LHCN-M2 (cell line): ENCODE results near the gene TMEM161A. TPM values are rescaled to one million over a fixed set of nuclear protein-coding genes. Genes with fewer than 3 reads are reported as not detected.
A peak's percentile ranks its signal among the peaks of the same experiment; 100 is the strongest.
"Not testable (repeated sequence)": the region's sequence is repeated elsewhere in the genome, so short reads cannot be mapped to it uniquely, and the experiment has no call there.

Source experiments
- DNase-seq: peaks from one replicate; pipeline ENCODE4 v3.0.0-alpha.2; 2012; ENCODE audit warnings: low read depth
- total RNA-seq: library from RNA; depleted of rRNA; stranded (reverse); fragments of >200 nt; gene quantifications from 2 replicates; pipeline ENCODE4 v1.2.3, GENCODE V29; 2014

Gene TMEM161A
- total RNA-seq, 1 experiment from 2014 or later = 26.1 TPM

GRCh38 chr19:19122902-19123301 lies 15.4 kb downstream of the TMEM161A start:
- no peak for DNase-seq

GRCh38 chr19:19121371-19121770 lies 16.9 kb downstream of the TMEM161A start:
- no peak for DNase-seq

GRCh38 chr19:19120308-19121231 lies 17.7 kb downstream of the TMEM161A start:
- DNase-seq = no peak

GRCh38 chr19:19119325-19120237 lies 18.7 kb downstream of the TMEM161A start:
- no peak for DNase-seq

- DNase-seq = no peak
Observed at GRCh38 chr19:19115954-19116353, 22.3 kb downstream of the TMEM161A start.

GRCh38 chr19:19113040-19113626 lies 25.1 kb downstream of the TMEM161A start:
- peak; percentile 55 for DNase-seq

- DNase-seq = no peak
Observed at GRCh38 chr19:19111967-19112580, 26.2 kb downstream of the TMEM161A start.

- DNase-seq = no peak
Observed at GRCh38 chr19:19111136-19111835, 27.0 kb downstream of the TMEM161A start.

- no peak for DNase-seq
Observed at GRCh38 chr19:19110410-19111135, 27.7 kb downstream of the TMEM161A start.

- DNase-seq = no peak
Observed at GRCh38 chr19:19109601-19110000, 28.7 kb downstream of the TMEM161A start.

- no peak for DNase-seq
Observed at GRCh38 chr19:19107654-19108053, 30.6 kb downstream of the TMEM161A start.

GRCh38 chr19:19106938-19107337 lies 31.3 kb downstream of the TMEM161A start:
- DNase-seq = not testable (repeated sequence)

- DNase-seq = no peak
Observed at GRCh38 chr19:19106056-19106551, 32.2 kb downstream of the TMEM161A start.

- DNase-seq = no peak
Observed at GRCh38 chr19:19105365-19106055, 32.8 kb downstream of the TMEM161A start.

- DNase-seq = no peak
Observed at GRCh38 chr19:19103167-19103566, 35.1 kb downstream of the TMEM161A start.

- not testable (repeated sequence) for DNase-seq
Observed at GRCh38 chr19:19102566-19102965, 35.7 kb downstream of the TMEM161A start.

- DNase-seq = no peak
Observed at GRCh38 chr19:19101540-19101939, 36.7 kb downstream of the TMEM161A start.

GRCh38 chr19:19098703-19099632 lies 39.3 kb downstream of the TMEM161A start:
- DNase-seq = no peak
